ENCODE data around the gene CYB5RL.

Gene CYB5RL

DNA sequence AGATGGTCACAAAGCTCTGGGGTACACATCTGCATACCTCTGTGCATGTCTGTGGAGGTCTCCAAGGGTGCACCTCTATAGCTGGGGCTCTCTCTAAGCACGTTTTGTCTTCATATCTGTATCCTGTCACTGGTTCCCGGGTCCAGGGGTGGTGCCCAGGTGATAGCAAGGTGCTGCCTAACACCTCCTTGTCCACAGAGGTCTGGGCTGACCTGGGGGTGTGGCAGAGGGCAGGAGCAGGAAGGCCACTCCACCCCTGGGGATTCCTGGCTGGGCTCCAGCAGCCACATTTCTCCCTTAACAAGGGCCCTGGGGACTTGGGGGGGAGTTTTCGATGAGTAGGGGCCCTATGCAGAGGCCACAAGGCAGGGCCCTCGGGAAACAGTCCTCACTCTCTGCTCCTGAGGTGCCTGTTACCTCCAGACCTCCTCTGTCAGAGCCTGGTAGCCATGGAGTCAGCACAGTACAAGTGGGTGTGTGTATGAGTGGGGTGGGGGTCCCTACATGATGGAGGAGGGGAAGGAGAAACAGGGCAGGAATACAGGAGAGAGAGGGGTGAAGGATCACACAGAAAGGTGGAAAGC, 40.0 kb downstream of the CYB5RL start:
- no peak for DNase-seq (ENCODE audit: low read depth)

DNA sequence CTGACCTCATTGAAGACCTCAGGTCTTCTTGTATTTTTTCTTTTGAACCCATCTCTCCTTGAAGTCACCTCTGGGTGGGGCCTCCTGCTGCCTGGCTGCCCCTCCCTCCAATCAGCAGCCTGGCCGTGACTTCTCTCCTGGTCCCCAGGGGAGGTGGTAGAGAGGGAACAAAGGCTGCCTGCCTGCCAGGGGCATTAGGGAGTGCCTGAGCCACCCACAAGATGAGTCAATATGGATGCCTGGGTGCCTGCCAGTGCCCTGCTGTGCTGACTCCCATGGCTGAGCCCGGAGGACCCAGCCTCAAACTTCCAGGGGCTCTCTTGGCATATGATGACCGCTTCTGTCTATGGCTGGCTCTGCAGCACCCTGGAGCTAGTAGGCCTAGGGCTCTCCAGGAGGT, 41.8 kb downstream of the CYB5RL start:
- DNase-seq (ENCODE audit: low read depth), result no peak

GRCh38 chr1:54157401-54157800, 42.4 kb downstream of the CYB5RL start:
- no peak for DNase-seq (ENCODE audit: low read depth)

- DNase-seq (ENCODE audit: low read depth), result no peak
Measured at GRCh38 chr1:54156986-54157385, 42.8 kb downstream of the CYB5RL start.

GRCh38 chr1:54156201-54156600, 43.6 kb downstream of the CYB5RL start:
- no peak for DNase-seq (ENCODE audit: low read depth)

- DNase-seq (ENCODE audit: low read depth), result no peak
Measured at GRCh38 chr1:54153535-54154439, 46.0 kb downstream of the CYB5RL start.

DNA sequence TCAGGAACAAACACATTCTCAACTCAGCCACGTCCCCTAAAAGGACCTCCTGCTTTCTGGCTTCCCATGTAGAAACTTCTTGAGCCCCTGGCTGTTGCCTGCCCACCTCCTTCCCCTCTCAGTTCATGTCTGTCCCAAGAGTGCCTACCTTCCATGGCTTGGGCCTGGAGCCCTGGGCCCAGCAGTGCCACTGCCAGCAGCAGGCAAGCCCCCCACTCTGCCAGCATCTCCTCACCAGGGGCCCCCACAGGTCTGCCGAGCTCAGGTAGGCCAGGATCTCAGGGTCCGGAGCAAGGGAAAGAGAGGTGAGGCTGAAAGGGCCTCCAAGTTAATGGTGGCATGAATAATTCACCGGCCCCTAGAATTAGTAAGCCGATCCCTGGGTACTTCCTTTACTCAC, 47.1 kb downstream of the CYB5RL start, which contains the start of gene CDCP2:
Gene CDCP2, minus strand, starts transcription at position 305 of the 400 bp plus-strand sequence. Its CDS starts 78 bp downstream, at position 227.
- no peak for DNase-seq (ENCODE audit: low read depth)

- no peak for DNase-seq (ENCODE audit: low read depth)
Measured at GRCh38 chr1:54151013-54151412, 48.8 kb downstream of the CYB5RL start.

Measured in activated T-cell treated with anti-CD3 and anti-CD28 coated beads for 1 hour (primary cell).